HepG2 (cell line): ENCODE results near the gene TMBIM4. TPM values are rescaled to one million over a fixed set of nuclear protein-coding genes. Genes with fewer than 3 reads are reported as not detected.

Experiments
- CEBPB ChIP-seq: IDR thresholded peaks from 2 replicates; pipeline ENCODE4 v1.6.1; 2011; ENCODE audit warnings: low read depth, low read length, improper control_type of control experiment, borderline replicate concordance
- FOXJ3 ChIP-seq: sonication (generic); formaldehyde crosslinking; IDR thresholded peaks from 2 replicates; pipeline ENCODE4 v1.4.0; 2020; ENCODE audit warnings: missing genetic modification reagents, mild to moderate bottlenecking, borderline replicate concordance
- GLI4 ChIP-seq: sonication (generic); formaldehyde crosslinking; IDR thresholded peaks from 2 replicates; pipeline ENCODE4 v1.5.1; 2020; ENCODE audit warnings: missing genetic modification reagents, mild to moderate bottlenecking, moderate library complexity, borderline replicate concordance
- GZF1 ChIP-seq: sonication (generic); formaldehyde crosslinking; IDR thresholded peaks from 2 replicates; pipeline ENCODE4 v1.5.1; 2020; ENCODE audit warnings: mild to moderate bottlenecking, missing genetic modification reagents
- HOXD1 ChIP-seq: sonication (generic); formaldehyde crosslinking; IDR thresholded peaks from 2 replicates; pipeline ENCODE4 v1.5.0; 2020; ENCODE audit warnings: missing genetic modification reagents
- JUNB ChIP-seq: sonication (generic); formaldehyde crosslinking; IDR thresholded peaks from 2 replicates; pipeline ENCODE4 v1.8.0; 2022; ENCODE audit warnings: missing genetic modification reagents, mild to moderate bottlenecking, borderline replicate concordance
- KAT8 ChIP-seq: IDR thresholded peaks from 2 replicates; pipeline ENCODE4 v1.6.1; 2016; ENCODE audit warnings: missing genetic modification reagents, missing compliant biosample characterization
- KDM3A ChIP-seq: IDR thresholded peaks from 2 replicates; pipeline ENCODE4 v1.6.1; 2018; ENCODE audit warnings: low read depth, missing compliant biosample characterization
- MATR3 ChIP-seq: sonication (generic); formaldehyde crosslinking; IDR thresholded peaks from 2 replicates; pipeline ENCODE4 v1.4.0; 2020; ENCODE audit warnings: missing genetic modification reagents
- MED13 ChIP-seq: sonication (generic); formaldehyde crosslinking; IDR thresholded peaks from 2 replicates; pipeline ENCODE4 v1.5.0; 2020; ENCODE audit warnings: missing genetic modification reagents
- PLSCR1 ChIP-seq: sonication (generic); formaldehyde crosslinking; IDR thresholded peaks from 2 replicates; pipeline ENCODE4 v1.5.0; 2020; ENCODE audit warnings: missing genetic modification reagents, mild to moderate bottlenecking, borderline replicate concordance
- REL ChIP-seq: sonication (generic); formaldehyde crosslinking; conservative IDR thresholded peaks from 2 replicates; pipeline ENCODE4 v1.8.0; 2022; ENCODE audit warnings: mild to moderate bottlenecking, missing genetic modification reagents, moderate library complexity
- RFX3 ChIP-seq: IDR thresholded peaks from 2 replicates; pipeline ENCODE4 v1.6.1; 2016; ENCODE audit warnings: missing biosample characterization, missing genetic modification reagents
- SALL2 ChIP-seq: sonication (generic); formaldehyde crosslinking; IDR thresholded peaks from 2 replicates; pipeline ENCODE4 v1.8.1; 2023; ENCODE audit warnings: mild to moderate bottlenecking, missing genetic modification reagents, inconsistent platforms
- TFAP4 ChIP-seq: sonication (generic); IDR thresholded peaks from 2 replicates; pipeline ENCODE4 v1.6.1; 2016; ENCODE audit warnings: low read depth, borderline replicate concordance
- TOE1 ChIP-seq: sonication (generic); formaldehyde crosslinking; IDR thresholded peaks from 2 replicates; pipeline ENCODE4 v1.4.0; 2020; ENCODE audit warnings: mild to moderate bottlenecking, missing genetic modification reagents
- ZFAT ChIP-seq: sonication (generic); formaldehyde crosslinking; conservative IDR thresholded peaks from 2 replicates; pipeline ENCODE4 v1.8.1; 2023; ENCODE audit warnings: missing genetic modification reagents, inconsistent platforms
- ZNF225 ChIP-seq: sonication (generic); formaldehyde crosslinking; IDR thresholded peaks from 2 replicates; pipeline ENCODE4 v1.4.0; 2020; ENCODE audit warnings: mild to moderate bottlenecking, missing genetic modification reagents
- ZNF280B ChIP-seq: sonication (generic); formaldehyde crosslinking; IDR thresholded peaks from 2 replicates; pipeline ENCODE4 v1.5.0; 2020; ENCODE audit warnings: missing genetic modification reagents, mild to moderate bottlenecking, borderline replicate concordance
- ZNF350 ChIP-seq: sonication (generic); formaldehyde crosslinking; IDR thresholded peaks from 2 replicates; pipeline ENCODE4 v1.4.0; 2020; ENCODE audit warnings: mild to moderate bottlenecking, low read depth, missing genetic modification reagents, borderline replicate concordance
- ZNF44 ChIP-seq: sonication (generic); formaldehyde crosslinking; IDR thresholded peaks from 2 replicates; pipeline ENCODE4 v1.5.1; 2020; ENCODE audit warnings: mild to moderate bottlenecking, missing genetic modification reagents
- ZNF550 ChIP-seq: sonication (generic); formaldehyde crosslinking; IDR thresholded peaks from 2 replicates; pipeline ENCODE4 v1.4.0; 2020; ENCODE audit warnings: mild to moderate bottlenecking, missing genetic modification reagents, borderline replicate concordance
- ZNF703 ChIP-seq: sonication (generic); formaldehyde crosslinking; IDR thresholded peaks from 2 replicates; pipeline ENCODE4 v1.5.1; 2020; ENCODE audit warnings: missing genetic modification reagents, mild to moderate bottlenecking, moderate library complexity, borderline replicate concordance
- ZNF704 ChIP-seq: sonication (generic); formaldehyde crosslinking; IDR thresholded peaks from 2 replicates; pipeline ENCODE4 v1.8.1; 2023; ENCODE audit warnings: mild to moderate bottlenecking, inconsistent platforms, moderate library complexity, missing genetic modification reagents, borderline replicate concordance
- ZNF780A ChIP-seq: sonication (generic); formaldehyde crosslinking; IDR thresholded peaks from 2 replicates; pipeline ENCODE4 v1.8.0; 2022; ENCODE audit warnings: mild to moderate bottlenecking, missing genetic modification reagents, moderate library complexity
- ZNF850 ChIP-seq: sonication (generic); formaldehyde crosslinking; conservative IDR thresholded peaks from 2 replicates; pipeline ENCODE4 v1.9.0; 2021; ENCODE audit warnings: mild to moderate bottlenecking, missing genetic modification reagents
- polyA plus RNA-seq, 8 experiments: library from polyadenylated mRNA; depleted of rRNA in 3 of 8; stranded (reverse) in 7 of 8; unstranded in 1 of 8; fragments of >200 nt; fragmentation: Illumina TruSeq in 4 of 8; extraction: Trizol in 4 of 8; gene quantifications; 2 replicates each; pipeline versions ENCODE4 v1.2.1 to v1.2.3, GENCODE V29; 2011 to 2016; ENCODE audit warnings: low read depth in 4 of 8, missing spikeins in 1 of 8, mixed read lengths in 1 of 8; ENCODE audit not compliant: insufficient read depth in 1 of 8
- total RNA-seq, 5 experiments: library from RNA; depleted of rRNA; stranded (reverse); fragments of >200 nt; fragmentation: Illumina TruSeq; extraction: Trizol; gene quantifications; 2 replicates each; pipeline ENCODE4 v1.2.3, GENCODE V29; 2016; ENCODE audit warnings: low read depth in 1 of 5

Gene TMBIM4
- total and polyA plus RNA-seq, 2 of the 13 experiments (the other 11 are each of a cell fraction or from before 2014, with no cell fraction given) = 60.5 to 67.7 TPM

- no peak for TF ChIP-seq ZNF850 (CRISPR knock-in tag)
- no peak for TF ChIP-seq JUNB (CRISPR knock-in tag)
- TF ChIP-seq GZF1 (CRISPR knock-in tag) = no peak
- no peak for TF ChIP-seq SALL2
- 0 out of 2 replicates have a peak, but pooled peaks have one; percentile 22 for TF ChIP-seq RFX3 (CRISPR knock-in tag)
- TF ChIP-seq ZFAT (CRISPR knock-in tag) = no peak
- TF ChIP-seq ZNF225 (CRISPR knock-in tag) = no peak
- peak; percentile 79; the same call in 1 of the 2 replicates for TF ChIP-seq ZNF280B (CRISPR knock-in tag)
- TF ChIP-seq CEBPB = peak; percentile 37; the same call in 1 of the 2 replicates
- TF ChIP-seq REL (CRISPR knock-in tag) = no peak
- TF ChIP-seq KDM3A (CRISPR knock-in tag) = peak; percentile 71; the same call in 1 of the 2 replicates
- TF ChIP-seq ZNF704 (CRISPR knock-in tag) = peak; percentile 93; the same call in 1 of the 2 replicates
- TF ChIP-seq PLSCR1 (CRISPR knock-in tag) = no peak
- no peak for TF ChIP-seq ZNF703 (CRISPR knock-in tag)
- TF ChIP-seq KAT8 (CRISPR knock-in tag) = peak; percentile 99
- peak; percentile 67; the same call in 1 of the 2 replicates for TF ChIP-seq ZNF44 (CRISPR knock-in tag)
- no peak for TF ChIP-seq HOXD1 (CRISPR knock-in tag)
- no peak for TF ChIP-seq TOE1
- no peak for TF ChIP-seq ZNF780A
- no peak for TF ChIP-seq MED13 (CRISPR knock-in tag)
- peak; percentile 44; the same call in 1 of the 2 replicates for TF ChIP-seq TFAP4
- no peak for TF ChIP-seq MATR3 (CRISPR knock-in tag)
- peak; percentile 26; the same call in 1 of the 2 replicates for TF ChIP-seq ZNF350 (CRISPR knock-in tag)
- peak; percentile 57; the same call in 1 of the 2 replicates for TF ChIP-seq GLI4 (CRISPR knock-in tag)
- 0 out of 2 replicates have a peak, but pooled peaks have one; percentile 24 for TF ChIP-seq FOXJ3 (CRISPR knock-in tag)
- no peak for TF ChIP-seq ZNF550 (CRISPR knock-in tag)
These were observed 39.3 kb downstream of the TMBIM4 start, which contains the start of gene LLPH (continued) for GRCh38 chr12:66130267-66131066.
